ENCODE data around the gene PYROXD2.

DNA sequence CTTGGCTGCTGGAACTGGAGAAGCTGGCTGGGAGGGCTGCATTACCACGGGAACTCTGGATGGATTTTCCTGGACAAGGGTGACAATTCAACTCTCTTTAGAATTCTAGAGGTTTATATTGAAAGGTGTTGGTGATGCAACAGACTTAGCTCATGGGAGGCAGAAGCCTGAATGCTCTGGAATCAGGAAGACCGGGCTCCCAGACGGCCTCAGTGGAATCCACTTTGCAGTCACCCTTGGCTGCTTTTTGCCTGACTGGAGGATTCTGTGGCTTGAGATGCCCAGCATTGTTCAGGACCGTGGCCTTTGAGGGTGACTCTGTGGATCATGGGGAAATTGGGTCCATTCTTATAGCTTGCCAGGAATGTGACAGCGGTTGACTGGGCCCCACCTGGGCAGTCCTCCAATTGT, 32.3 kb downstream of the PYROXD2 start:
- TF ChIP-seq, protein P1, sequence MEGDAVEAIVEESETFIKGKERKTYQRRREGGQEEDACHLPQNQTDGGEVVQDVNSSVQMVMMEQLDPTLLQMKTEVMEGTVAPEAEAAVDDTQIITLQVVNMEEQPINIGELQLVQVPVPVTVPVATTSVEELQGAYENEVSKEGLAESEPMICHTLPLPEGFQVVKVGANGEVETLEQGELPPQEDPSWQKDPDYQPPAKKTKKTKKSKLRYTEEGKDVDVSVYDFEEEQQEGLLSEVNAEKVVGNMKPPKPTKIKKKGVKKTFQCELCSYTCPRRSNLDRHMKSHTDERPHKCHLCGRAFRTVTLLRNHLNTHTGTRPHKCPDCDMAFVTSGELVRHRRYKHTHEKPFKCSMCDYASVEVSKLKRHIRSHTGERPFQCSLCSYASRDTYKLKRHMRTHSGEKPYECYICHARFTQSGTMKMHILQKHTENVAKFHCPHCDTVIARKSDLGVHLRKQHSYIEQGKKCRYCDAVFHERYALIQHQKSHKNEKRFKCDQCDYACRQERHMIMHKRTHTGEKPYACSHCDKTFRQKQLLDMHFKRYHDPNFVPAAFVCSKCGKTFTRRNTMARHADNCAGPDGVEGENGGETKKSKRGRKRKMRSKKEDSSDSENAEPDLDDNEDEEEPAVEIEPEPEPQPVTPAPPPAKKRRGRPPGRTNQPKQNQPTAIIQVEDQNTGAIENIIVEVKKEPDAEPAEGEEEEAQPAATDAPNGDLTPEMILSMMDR (IDR thresholded peaks at IDR 0.05; ENCODE audit: borderline replicate concordance, extremely low read depth, low read length, poor library complexity, severe bottlenecking) = no peak
- no peak for TF ChIP-seq EZH2 (IDR thresholded peaks at IDR 0.05; ENCODE audit: borderline replicate concordance, low read depth, low read length, severe bottlenecking)
